ENCODE results near the gene SAC3D1.

- TF ChIP-seq CTCF (IDR thresholded peaks at IDR 0.05) (no peak), SIN3A (IDR thresholded peaks at IDR 0.05; ENCODE audit: borderline replicate concordance, insufficient read depth, low read depth, low read length) (no peak), REST (IDR thresholded peaks at IDR 0.05; ENCODE audit: insufficient read depth in 1 of 2, low read depth in 2 of 2, low read length in 1 of 2) (no peak)
Observed at GRCh38 chr11:65056999-65057398, 16.0 kb downstream of the SAC3D1 start.

All from Panc1 (cell line).